ENCODE measurements around the gene TSPAN12. TPM values are rescaled to one million over a fixed set of nuclear protein-coding genes. Genes with fewer than 3 reads are reported as not detected.

Gene TSPAN12
- total and polyA plus RNA-seq, 2 of the 8 experiments (the other 6 are each of a cell fraction or from before 2014, with no cell fraction given): 6.1 to 17.9 TPM

- Histone ChIP-seq H4K8ac (ENCODE audit: extremely low read depth, insufficient read depth, low read length) (no peak overlapping the region), H4K91ac (replicated peaks; ENCODE audit: insufficient read length, low read length) (no peak overlapping the region), H2AK5ac (ENCODE audit: low read depth, low read length) (no peak overlapping the region), H3K9ac (replicated peaks in 1 of 4; ENCODE audit: extremely low read depth in 1 of 4, low read depth in 3 of 4, low read length in 3 of 4) (no peak overlapping the region), H3K27ac (ENCODE audit: low read depth, low read length) (no peak overlapping the region), H2BK5ac (ENCODE audit: low read depth, low read length) (no peak overlapping the region), H3K79me2 (ENCODE audit: control insufficient read depth in 1 of 2, insufficient read depth in 2 of 2, low read length in 2 of 2) (no peaks in the 10 kb centered on the region), H3K56ac (replicated peaks; ENCODE audit: insufficient read length, low read depth, low read length) (no peak overlapping the region), H3K9me3 (ENCODE audit: insufficient read depth in 2 of 2, low read depth in 1 of 2, low read length in 1 of 2) (no peaks in the 10 kb centered on the region), H3K4me2 (ENCODE audit: insufficient read depth in 1 of 2, low read depth in 2 of 2, low read length in 2 of 2) (no peak overlapping the region), H3K4me3 (ENCODE audit: extremely low read depth in 1 of 4, insufficient read depth in 2 of 4, low read depth in 3 of 4, low read length in 4 of 4) (no peak overlapping the region), H3K27me3 (replicated peaks in 1 of 4; ENCODE audit: control insufficient read depth in 3 of 4, extremely low read depth in 1 of 4, insufficient read depth in 3 of 4, low read length in 3 of 4) (no peaks in the 10 kb centered on the region), H3K18ac (ENCODE audit: extremely low read depth, low read length) (no peak overlapping the region), H3K23me2 (ENCODE audit: low read depth, low read length) (no peaks in the 10 kb centered on the region; the same call in 1 of the 2 replicates), H2BK20ac (ENCODE audit: low read length) (no peak overlapping the region), H3K4ac (replicated peaks; ENCODE audit: insufficient read length, low read depth, low read length) (no peak overlapping the region), H2BK12ac (ENCODE audit: low read depth, low read length) (no peak overlapping the region), H4K5ac (ENCODE audit: insufficient read length, low read depth, low read length) (no peak overlapping the region), H2BK15ac (ENCODE audit: low read length) (no peak overlapping the region), H3K23ac (ENCODE audit: insufficient read length) (no peak overlapping the region), H3K36me3 (ENCODE audit: control insufficient read depth in 2 of 4, insufficient read depth in 4 of 4, low read length in 3 of 4) (no peaks in the 10 kb centered on the region), H3K14ac (ENCODE audit: insufficient read length) (no peak overlapping the region), H3K79me1 (ENCODE audit: low read depth, low read length) (no peaks in the 10 kb centered on the region), H3K4me1 (replicated peaks in 1 of 4; ENCODE audit: control insufficient read depth in 3 of 4, insufficient read depth in 4 of 4, low read length in 3 of 4) (peaks cover 0 to 3% (median 0%) of the 10 kb centered on the region in 4 experiments; a peak in 1 of 7 replicates), H4K20me1 (replicated peaks in 1 of 2; ENCODE audit: control insufficient read depth in 1 of 2, insufficient read depth in 2 of 2, low read length in 2 of 2) (no peaks in the 10 kb centered on the region), H2BK120ac (replicated peaks; ENCODE audit: low read depth, low read length) (no peak overlapping the region), H2AFZ (ENCODE audit: low read length) (no peak overlapping the region)
- no peak for FAIRE-seq
- WGBS, 2 experiments (ENCODE audit: extremely low coverage in 1 of 2, insufficient coverage in 1 of 2, insufficient read length in 1 of 2, insufficient replicate concordance in 2 of 2, low coverage in 1 of 2, low lambda C conversion rate in 2 of 2, missing lambda C conversion rate in 1 of 2): 87% methylated on average over 1 of the region's 1 CpG; no CpG with 5 or more reads in 1 of the 2 experiments
- ChIA-PET POLR2A (ENCODE audit: partially characterized antibody) (no interaction called here), CTCF (ENCODE audit: partially characterized antibody) (interaction anchor here (1.2 kb wide), 1 partner anchor 17 kb away, joined by 5 read pairs; no protein-coding TSS in a partner anchor)
- no peak for DNase-seq (ENCODE audit: low read depth in 1 of 2, low spot score in 2 of 2)
- TF ChIP-seq NANOG (IDR thresholded peaks at IDR 0.05; ENCODE audit: insufficient read depth, low read depth, low read length, poor library complexity, severe bottlenecking): no peak
- no peak for TF ChIP-seq CHD1 (IDR thresholded peaks at IDR 0.05; ENCODE audit: low read depth, low read length)
Measured at GRCh38 chr7:120825152-120825551, 32.8 kb downstream of the TSPAN12 start.

All from H1 (cell line).